GM18907 (cell line): ENCODE results near the gene VCL.
"Not testable (repeated sequence)": the region's sequence is repeated elsewhere in the genome, so short reads cannot be mapped to it uniquely, and the experiment has no call there.

Experiments
- ATAC-seq: cut with Tn5 transposase; IDR thresholded peaks from one replicate; pipeline ENCODE4 v1.9.1; 2021; ENCODE audit warnings: mild to moderate bottlenecking, moderate library complexity; ENCODE audit not compliant: unreplicated experiment

VCL gene

DNA sequence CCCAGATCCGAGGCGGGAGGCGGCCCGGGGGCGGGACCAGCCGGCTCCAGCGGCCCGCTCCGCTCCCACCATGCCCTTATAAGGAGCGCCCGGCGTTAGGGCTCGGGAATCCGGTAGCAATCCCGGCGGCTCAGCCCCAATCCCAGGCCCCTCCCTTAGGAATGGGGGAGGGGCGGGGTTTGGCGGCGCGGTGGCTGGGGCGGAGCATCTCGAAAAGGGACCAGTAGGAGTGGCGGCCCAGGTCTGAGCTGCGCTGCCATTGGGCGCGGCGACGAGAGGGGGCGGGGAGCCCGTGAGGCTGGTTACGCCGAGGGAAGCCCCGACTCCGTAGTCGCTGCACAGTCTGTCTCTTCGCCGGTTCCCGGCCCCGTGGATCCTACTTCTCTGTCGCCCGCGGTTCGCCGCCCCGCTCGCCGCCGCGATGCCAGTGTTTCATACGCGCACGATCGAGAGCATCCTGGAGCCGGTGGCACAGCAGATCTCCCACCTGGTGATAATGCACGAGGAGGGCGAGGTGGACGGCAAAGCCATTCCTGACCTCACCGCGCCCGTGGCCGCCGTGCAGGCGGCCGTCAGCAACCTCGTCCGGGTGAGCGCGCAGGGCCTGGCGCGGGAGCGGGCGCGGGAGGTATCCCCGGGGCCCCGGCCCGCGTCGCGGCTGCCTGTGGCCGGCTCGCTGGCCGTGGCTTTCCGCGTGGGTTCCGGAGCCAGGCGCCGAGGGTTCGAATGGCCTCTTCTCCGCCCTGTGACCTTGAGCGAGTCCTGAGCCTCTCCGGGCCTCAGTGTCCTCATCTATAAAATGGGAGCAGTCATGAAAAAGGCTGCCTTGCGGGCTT is at the start of gene VCL:
Gene VCL (plus strand): TSS at position 330 of the 836 bp plus-strand sequence. CDS start 92 bp downstream, at position 422.
- peak; percentile 97 for ATAC-seq

DNA sequence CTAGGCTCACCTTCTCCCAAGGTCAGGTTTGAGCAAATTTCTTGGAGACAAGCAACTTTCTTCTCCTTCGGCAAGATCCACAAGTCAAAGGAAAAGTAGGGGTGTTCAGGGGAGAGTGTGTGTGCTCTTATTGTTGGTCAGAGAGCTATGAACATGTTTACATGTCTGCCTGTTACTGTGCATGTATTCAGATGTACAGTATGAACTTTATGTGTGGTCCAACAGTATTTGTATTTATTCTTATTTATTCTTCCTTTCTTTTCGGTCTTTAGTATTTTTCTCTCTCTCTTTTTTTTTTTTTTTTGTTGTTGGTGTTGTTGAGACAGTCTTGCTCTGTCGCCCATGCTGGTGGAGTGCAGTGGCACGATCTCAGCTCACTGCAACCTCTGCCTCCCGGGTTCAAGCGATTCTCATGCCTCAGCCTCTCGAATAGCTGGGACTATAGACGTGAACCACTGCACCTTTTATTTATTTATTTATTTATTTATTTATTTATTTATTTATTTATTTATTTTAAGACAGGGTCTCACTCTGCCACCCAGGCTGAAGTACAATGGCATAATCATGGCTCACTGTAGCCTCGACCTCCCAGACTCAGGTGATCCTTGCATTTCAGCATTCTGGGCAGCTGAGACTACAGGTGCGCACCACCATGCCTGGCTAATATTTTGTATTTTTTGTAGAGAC is 48.8 kb upstream of the VCL start:
- no peak for ATAC-seq

DNA sequence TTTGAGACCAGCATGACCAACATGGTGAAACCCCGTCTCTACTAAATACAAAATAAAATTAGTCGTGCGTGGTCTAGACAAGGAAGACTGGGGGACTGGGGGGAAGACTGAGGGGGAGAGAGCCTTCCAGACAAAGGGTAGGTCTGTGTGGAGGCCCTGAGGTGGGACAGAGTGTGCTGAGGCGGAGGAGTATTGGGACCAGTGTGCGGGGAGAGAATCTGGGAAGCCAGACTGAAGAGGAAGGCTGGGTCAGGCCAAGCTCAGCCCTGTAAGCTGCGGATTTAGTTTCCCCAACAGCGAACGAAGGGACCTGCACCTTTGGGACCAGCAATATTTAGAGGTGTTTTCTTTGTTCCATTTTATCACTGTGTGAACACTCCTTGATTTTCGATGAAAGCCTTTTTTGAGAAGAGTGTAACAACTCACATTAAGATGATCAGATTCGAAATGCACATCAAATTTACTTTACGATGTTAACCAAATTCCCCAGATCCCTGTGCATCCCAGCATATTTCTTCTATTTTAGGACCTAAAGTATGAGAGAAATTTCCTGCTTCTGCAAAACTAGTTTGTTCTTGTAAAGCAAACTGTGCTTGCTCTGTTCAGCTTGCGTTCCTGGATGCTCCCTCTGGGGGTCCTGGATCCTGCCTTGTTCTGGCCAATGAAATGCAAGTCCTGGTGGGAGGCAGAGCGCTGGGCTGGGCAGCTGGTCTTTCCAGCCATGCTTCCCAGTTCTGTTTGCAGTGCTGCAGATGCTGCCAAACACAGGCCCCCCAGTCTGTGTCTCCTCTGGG is 47.6 kb upstream of the VCL start:
- no peak for ATAC-seq

DNA sequence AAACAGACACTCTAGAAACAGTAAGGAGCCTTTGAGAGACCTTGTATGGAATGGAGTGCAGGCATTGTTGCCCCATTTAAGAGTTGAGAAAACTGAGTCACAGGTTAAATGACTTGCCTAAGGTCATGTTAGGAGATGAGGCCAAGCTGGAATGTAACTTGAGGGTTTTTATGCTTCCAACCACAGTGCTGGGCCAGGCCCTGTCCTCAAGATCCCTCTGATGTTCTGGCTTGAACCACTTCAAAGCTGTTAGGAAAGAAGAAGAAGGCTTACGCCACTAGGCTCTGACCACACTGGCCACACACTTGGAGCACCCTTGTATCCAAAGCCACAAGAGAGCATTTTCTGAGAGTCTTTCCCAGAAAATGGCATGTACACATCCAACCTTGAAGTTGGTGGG is 44.3 kb upstream of the VCL start:
- no peak for ATAC-seq

DNA sequence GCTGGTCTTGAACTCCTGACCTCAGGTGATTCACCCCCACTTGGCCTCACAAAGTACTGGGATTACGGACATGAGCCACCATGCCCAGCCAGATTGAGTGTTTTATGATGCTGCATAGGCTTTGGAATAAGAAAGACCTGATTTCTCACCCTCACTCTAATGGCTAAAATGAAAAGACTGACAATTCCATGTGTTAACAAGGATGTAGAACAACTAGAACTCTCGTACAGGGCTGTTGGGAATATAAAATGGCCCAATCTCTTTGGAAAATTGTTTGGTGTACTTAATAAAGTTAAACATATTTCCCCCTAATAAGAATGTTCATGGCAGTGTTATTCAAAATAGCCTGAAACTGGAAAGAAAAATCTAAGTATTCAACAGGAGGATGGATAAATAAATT is 43.2 kb upstream of the VCL start:
- ATAC-seq, result no peak

DNA sequence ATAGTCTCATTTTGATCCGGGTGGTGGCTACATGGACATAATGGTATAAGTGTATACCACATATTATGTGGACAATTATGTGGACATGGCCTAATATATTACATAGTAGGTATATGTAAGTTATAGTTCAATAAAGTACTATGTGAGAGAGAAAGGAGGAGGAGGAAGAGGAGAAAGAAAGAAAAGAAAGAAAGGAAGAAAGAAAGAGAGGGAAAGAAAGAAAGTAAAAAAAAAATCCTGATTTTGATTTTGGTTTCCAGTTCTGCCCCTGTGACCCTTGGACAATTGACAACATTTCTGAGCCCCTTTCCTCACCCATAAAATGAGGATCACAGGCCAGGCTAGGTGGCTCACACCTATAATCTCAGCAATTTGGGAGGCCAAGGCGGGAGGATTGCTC is 42.2 kb upstream of the VCL start:
- ATAC-seq, result no peak

DNA sequence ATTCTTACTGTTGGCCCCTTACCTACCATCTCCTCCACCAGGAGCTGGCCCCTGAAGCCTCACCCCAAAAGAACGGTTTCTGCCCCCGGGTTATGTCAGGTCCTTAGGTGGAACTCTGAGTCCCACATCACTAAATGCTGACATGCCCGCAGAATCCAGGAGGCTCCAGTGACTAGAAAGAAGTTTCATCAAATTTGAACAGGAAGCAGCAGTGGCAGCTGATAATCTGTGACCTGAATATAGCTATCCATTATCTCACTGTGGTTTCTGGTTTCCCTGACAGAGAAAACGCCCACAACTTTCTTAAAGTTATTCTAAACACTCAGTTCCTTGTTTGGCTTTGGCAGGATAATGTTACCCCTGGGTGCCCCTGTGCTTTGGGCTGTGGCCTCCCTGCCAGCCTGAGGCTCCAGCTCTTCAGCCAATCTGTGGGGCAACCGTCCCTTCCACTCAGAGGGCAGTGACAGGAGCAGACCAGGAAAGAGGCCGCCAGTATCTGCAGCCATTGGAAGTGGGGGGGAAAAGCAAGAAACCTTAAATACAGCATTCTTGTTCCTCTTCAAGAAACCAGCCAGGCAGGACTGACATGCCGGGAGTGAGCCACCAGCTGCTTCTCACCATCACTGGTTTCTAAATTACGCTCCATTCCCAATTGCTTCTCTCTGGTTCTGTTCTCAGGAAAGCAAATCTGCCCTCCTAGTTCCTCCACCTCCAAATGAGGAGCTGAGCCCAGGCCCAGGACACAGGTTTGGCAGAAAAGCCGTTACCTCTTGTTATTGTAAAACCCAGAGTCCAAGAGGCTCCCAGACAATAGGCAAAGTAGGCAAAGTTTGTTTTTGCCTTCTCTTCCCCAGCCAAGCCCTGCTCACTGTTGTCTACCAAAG is 41.2 kb upstream of the VCL start:
- peak; percentile 52 for ATAC-seq

DNA sequence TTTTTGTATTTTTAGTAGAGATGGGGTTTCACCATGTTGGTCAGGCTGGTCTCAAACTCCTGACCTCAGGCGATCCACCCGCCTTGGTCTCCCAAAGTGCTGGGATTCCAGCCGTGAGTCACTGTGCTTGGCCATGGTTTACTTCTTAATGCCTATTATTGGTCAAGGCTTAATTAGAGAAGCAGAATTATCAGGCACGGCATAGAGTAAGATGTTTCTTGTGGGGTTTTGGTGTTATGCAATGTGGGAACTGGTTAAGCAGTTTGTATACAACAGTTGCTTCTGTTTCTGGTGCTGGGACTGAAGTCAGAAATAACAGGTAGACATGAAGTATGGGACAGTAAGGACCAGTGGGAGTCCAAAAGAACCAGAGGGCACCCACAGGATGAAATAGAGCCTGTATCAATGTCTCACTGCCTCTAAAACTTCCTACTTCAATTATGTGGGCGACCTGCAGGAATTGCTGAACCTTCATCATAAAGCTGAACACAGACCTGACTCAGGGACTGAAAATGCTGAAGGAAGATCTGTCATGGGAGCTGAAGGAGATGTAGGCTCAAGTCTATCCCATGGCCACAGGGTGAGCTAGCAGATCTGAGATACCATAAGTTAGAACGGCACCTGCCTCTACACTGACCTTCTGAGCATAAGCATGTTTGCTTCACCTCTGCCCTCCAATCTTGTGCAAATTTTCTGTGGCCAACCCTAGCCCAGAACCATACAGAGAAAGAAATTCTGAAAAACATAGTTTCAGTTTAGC is 38.3 kb upstream of the VCL start:
- no peak for ATAC-seq

DNA sequence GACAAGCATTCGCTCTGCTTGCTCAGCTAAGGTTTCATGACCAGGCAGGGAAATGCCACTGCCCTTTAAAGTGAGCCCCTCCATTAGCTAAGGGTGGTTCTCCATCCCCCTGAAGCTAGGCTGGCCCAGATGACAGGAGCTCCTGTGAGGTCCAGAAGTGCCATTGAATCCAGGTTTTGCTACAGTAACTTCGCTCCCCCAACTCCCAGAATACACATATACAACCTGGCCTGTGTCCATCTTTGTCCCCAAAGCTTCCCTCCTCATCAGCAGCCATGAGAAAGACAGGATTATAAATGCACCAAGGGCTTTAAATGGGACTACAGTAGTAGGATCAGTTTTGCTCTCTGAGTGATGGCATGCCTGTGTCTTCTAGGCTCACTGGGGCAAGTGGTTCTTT is 35.5 kb upstream of the VCL start:
- no peak for ATAC-seq

DNA sequence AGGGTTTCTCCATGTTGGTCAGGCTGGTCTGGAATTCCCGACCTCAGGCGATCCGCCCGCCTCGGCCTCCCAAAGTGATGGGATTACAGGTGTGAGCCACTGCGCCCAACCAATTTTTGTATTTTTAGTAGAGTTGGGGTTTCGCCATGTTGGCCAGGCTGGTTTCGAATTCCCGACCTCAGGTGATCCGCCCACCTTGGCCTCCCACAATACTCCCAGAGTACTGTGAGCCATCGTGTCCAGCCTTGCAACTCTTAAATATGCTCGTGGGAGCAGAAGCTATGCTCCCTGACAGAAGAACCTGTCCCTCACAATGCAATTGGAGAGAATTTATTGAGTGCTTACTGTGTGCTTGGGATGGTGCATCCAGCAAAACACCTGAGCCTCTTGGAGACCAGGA is 34.4 kb upstream of the VCL start:
- not testable (repeated sequence) for ATAC-seq

DNA sequence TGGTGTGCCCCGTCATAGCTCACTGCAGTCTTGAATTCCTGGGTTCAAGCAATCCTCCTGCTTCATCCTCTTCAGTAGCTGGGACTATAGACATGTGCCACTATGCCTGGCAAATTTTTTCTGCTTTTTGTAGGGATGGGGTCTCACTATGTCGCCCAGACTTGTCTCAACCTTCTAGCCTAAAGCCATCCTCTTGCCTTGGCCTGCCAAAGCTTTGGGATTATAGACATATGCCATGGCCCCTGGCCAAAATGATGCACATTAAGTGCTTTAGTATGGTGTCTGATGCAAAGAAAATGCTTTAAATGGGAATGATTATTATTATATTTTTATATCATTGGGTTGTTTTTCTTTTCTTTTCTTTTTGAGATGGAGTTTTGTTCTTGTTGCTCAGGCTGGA is 33.2 kb upstream of the VCL start:
- no peak for ATAC-seq

DNA sequence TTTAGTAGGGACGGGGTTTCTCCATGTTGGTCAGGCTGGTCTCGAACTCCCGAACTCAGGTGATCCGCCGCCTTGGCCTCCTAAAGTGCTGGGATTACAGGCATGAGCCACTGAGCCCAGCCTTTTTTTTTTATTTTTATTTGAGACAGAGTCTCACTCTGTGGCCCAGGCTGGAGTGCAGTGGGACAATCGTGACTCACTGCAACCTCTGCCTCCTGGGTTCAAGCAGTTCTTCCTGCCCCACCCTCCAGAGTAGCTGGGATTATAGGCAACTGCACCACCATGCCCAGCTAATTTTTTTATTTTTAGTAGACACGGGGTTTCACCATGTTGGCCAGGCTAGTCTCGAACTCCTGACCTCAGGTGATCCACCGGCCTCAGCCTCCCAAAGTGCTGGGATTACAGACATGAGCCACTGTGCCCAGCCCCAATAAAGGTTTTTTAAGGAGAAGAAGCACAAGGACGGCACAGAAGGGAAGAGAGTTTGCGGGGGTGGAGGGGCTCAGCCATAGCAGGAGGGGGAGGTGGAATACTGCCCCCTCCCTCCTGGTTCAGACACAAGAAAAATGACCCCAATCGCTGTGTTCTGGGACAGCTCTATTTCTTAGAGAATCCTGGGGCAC is 32.5 kb upstream of the VCL start:
- not testable (repeated sequence) for ATAC-seq

DNA sequence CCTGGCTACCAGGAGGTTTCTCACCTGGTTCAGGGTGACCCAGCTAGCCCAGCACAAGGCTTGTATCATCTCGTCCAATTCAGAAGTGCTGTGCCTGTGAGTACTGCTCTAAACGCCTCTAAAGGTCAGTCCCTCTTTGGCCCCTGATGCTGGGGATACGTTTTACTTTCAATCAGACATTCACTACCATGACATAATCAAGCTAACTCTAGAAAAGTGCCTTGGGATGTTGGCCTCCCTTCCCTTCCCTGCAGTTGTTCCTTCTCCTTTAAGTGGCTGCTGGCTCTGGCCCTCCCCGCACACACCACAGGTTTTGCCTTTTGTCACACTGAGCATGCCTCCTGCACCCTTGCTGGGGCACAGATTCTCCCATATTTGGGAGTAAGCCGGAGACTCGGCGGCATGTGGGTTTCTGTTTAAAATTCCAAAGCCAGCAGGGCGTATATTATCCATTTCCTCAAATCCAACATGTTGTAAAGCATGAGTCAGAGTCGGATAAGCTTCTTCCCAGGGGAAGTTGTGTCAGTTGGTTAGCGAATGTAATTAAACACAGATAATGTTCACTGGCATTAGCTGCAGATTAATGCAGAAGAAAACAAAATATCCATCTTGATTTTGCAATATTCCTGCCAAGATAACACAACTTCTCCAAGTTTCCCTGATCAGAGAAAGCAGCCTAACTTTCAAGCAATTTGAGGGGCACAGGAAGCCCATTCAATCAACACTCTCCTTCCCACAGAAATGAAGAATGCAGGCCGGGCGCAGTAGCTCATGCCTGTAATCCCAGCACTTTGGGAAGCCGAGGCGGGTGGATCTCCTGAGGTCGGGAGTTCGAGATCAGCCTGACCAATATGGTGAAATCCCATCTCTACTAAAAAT is 31.8 kb upstream of the VCL start:
- no peak for ATAC-seq

DNA sequence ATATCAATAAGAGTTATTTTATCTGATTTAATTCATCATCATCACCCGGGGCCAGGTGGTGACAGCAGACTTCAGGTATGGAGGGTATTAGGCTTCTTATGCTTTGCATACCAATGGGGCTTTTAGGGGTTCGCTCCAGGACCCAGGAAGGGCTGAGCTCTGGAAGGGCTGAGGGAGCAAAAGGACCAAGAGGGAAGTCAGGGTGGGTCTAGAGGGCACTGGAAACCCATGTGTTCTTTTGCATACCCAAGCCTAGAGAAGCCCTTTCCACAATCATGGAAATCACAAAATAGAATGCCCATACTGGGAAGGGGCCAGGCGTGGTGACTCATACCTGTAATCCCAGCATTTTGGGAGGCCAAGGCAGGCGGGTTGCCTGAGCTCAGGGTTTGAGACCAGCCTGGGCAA is 30.9 kb upstream of the VCL start:
- no peak for ATAC-seq

DNA sequence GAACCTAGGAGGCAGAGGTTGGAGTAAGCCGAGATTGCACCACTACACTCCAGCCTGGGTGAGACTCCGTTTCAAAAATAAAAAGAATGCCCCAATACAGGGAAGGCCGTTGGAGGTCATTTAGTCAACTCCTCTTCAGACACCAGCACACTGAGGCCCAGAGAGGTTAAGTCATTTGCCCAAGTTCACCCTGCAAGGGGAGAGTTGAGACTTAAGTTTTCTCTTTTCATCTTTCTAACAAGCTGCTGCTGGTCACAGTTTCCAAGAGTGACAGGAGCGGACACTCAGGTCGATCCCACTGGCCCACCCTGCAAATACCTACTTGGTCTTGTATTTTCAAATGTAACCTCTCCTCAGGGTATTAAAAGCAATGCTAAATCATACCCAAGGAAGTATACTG is 30.4 kb upstream of the VCL start:
- no peak for ATAC-seq

DNA sequence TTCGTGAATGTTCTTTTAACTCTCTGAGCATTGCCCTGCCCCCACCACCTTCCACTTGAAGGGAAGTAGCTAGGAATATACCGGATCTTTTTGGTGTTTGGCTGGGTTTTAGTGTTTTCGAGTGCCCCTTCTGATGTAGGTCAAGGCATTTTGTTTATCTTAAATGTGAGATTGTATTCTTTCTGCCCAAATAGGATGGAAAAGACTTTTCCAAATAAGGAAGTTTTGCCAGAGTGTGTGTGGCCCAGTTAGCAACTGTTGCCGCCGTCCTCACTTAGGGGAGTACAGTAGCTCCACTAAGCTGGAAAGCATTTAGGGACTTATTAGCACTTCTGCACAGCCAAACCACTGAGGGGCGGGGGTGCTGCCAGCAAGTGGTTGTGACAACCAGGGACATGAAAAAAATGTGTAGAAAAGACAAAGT is 29.8 kb upstream of the VCL start:
- no peak for ATAC-seq

DNA sequence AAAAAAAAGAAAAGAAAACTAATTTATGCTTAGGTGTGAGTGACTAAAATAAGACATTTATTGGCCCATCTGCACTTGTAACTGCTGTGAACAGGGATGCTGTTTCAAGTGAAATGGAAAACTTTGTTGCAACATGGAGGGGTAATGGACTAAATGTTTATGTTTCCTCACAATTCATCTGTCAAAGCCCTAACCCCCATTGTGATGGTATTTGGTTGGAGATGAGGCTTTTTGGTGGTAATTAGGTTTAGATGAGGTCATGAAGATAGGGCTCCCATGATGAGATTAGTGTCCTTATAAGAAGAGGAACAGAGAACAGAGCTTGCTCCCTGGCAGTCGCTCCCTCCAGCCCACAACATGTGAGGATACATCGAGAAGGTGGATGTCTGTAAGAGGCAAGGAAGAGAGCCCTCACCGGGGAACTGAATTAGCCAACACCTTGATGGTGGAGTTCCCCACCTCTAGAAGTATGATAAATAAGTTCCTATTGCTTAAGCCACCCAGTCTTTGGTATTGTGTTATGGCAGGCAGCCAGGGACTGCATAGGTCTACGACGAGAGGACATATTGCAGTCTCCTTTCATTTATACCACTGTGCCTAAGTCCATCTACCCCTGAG is 28.6 kb upstream of the VCL start:
- ATAC-seq, result no peak

DNA sequence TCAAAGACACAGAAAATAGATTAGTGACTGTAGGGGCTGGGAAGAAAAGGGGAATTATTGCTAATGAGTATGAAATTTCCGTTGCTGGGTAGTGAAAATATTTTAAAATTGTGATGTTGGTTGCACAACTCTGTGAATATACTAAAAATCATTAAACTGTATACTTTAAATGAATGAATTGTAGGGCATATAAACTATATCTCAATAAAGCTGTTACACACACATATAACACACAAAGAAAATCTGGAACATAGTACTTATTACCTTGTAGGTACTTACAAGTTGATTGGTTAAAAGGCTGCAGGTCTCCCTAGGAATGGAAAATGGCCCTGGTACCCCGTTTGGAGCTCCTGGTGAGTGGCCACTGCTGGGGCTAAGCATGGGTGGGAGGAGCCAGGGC is 27.1 kb upstream of the VCL start:
- ATAC-seq, result no peak
